Fibroblast of mammary gland (primary cell): ENCODE data around the gene LRRC27.

Source experiments
- DNase-seq: peaks from one replicate; pipeline ENCODE4 v3.0.0-alpha.2; 2010; ENCODE audit warnings: low read depth
- H3K4me3 ChIP-seq: 2 replicates; pipeline ENCODE4 v1.5.1; 2011; ENCODE audit warnings: low read depth, mild to moderate bottlenecking, low read length, moderate library complexity; ENCODE audit not compliant: control insufficient read depth
- TF ChIP-seq, protein P1 (sequence below): conservative IDR thresholded peaks from 2 replicates; pipeline ENCODE4 v1.5.1; 2011; ENCODE audit warnings: low read depth, low read length, inconsistent platforms; ENCODE audit not compliant: control insufficient read depth, insufficient read depth

The LRRC27 gene

DNA sequence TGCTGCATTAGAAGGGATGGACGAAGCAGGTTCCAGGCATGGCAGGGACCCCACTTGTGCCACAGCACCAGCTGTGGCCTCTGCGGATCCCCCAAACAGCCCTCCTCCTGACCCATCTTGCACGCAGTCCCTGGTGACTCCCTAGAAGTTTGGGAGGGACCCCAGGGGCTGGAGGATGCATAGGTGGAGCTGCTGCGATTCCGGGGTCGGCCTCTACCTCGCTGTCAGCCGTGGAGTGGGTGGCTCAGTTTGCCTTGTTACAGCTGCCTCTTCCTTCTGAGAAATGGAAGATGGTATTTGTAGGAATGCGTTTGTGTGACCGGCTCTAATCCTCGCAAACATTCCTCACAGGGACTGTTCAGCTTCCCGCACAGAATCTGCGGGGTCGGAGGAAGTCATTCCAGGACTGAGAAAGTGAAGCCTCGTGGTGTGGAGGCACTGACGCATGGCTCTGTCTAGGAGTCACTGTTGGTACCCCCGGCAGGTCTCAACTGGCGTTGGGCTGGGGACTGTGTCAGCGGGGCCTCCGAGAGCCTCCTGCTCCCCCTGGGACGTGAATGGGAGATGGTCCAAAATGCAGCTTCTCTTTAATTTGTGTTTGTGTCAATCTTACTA is 82.5 kb downstream of the LRRC27 start:
- DNase-seq: no peak
- TF ChIP-seq, protein P1, sequence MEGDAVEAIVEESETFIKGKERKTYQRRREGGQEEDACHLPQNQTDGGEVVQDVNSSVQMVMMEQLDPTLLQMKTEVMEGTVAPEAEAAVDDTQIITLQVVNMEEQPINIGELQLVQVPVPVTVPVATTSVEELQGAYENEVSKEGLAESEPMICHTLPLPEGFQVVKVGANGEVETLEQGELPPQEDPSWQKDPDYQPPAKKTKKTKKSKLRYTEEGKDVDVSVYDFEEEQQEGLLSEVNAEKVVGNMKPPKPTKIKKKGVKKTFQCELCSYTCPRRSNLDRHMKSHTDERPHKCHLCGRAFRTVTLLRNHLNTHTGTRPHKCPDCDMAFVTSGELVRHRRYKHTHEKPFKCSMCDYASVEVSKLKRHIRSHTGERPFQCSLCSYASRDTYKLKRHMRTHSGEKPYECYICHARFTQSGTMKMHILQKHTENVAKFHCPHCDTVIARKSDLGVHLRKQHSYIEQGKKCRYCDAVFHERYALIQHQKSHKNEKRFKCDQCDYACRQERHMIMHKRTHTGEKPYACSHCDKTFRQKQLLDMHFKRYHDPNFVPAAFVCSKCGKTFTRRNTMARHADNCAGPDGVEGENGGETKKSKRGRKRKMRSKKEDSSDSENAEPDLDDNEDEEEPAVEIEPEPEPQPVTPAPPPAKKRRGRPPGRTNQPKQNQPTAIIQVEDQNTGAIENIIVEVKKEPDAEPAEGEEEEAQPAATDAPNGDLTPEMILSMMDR: no peak
- no peak overlapping the region for H3K4me3 ChIP-seq

DNA sequence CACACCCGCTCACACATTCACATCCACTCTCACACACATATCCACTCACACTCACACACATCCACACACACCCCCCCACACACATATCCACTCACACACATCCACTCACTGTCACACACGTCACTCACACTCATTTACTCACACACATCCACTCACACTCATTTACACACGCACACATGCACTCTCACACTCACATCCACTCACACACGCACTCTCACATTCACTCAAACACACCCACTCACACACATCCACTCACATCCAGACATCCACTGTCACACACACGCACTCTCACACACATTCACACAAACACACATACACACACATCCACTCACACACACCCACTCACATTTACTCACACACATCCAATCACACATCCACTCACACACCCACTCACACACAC is 83.3 kb downstream of the LRRC27 start:
- DNase-seq: no peak
- TF ChIP-seq, protein P1: no peak
- no peak overlapping the region for H3K4me3 ChIP-seq

DNA sequence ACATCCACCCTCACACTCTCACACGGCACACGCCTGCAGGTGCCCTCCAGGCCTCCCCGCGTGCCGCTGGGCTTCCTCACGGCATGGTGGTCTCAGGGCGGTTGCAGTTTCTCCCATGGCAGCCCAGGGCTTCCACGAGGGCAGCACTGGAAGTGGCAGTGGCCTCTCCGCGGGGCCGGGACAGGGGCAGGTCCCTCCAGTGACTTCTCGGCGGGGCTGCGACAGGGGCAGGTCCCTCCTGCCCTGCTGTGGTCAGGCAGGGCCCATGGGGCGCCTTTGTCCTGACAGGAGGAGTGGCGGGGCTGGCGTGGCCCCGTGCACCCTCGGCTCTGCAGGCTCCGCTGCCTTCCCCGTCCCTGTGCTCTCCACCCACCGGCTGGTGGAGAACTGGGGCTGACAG is 84.0 kb downstream of the LRRC27 start:
- H3K4me3 ChIP-seq: no peak overlapping the region
- TF ChIP-seq, protein P1: no peak
- no peak for DNase-seq

DNA sequence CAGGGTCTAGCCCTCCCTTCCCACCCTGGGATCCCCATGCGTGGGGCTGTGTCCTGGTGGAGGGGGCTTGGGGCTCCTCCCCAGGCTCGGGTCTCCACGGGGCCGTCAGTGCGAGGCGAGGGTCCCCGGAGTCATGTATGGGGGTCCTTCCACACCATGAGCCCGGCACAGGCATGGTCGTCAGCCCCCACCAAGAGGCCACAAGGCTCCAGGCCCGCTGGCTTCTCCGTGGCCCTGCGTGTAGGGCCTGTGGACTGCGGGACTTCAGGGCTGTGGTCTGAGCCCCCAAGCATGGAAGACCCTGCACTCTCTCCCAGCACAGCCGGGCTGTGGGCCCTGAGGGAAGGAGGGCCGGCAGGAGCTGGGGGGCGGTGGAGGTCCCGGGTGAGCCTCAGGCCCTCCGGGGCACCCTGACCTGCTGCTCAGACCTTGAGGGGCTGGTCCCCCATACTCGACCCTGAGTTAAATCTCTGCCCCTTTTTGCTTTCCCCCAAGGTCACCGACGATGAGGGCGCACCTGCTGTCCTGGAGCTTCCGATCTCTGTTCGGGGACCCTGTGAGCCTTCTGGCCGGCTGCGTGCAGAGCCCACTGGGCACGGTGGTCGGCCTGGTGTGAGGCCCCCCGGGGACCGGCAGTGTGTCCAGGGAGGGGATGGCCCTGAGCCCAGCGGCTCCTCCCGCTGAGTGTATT is 84.7 kb downstream of the LRRC27 start:
- DNase-seq: no peak
- TF ChIP-seq, protein P1: no peak
- no peak overlapping the region for H3K4me3 ChIP-seq

DNA sequence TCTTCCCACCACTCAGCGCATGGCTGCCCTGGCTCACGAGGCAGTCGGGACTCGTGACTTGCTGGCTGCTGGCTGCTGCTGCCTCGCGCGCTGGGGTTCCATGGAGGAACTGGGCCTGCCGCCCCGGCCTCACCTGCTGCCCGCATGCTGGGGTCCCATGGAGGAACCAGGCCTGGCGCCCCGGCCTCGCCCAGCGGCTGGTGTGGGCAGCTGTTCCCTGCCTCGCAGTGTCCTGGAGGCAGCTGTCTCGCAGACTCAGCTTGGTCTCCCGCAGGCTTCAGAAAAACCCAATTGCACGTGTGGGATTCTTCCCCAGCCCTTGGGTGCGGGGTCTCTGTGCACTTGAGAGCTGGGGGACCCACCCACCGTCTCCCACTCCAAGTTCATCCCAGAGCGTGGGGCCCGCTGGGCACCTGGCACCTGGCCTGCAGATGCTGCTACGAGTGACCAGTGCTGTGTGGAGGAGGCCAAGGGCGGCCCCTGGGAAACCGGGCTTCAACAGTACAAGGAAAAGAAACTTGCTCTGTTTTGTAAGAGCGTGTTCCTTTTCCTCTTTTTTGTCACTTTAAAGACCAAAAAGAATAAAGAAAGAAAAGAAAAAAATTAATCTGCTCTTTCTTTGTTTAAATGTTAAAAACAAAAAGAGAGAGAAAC is 85.4 kb downstream of the LRRC27 start:
- TF ChIP-seq, protein P1: no peak
- DNase-seq: no peak
- H3K4me3 ChIP-seq: no peak overlapping the region

DNA sequence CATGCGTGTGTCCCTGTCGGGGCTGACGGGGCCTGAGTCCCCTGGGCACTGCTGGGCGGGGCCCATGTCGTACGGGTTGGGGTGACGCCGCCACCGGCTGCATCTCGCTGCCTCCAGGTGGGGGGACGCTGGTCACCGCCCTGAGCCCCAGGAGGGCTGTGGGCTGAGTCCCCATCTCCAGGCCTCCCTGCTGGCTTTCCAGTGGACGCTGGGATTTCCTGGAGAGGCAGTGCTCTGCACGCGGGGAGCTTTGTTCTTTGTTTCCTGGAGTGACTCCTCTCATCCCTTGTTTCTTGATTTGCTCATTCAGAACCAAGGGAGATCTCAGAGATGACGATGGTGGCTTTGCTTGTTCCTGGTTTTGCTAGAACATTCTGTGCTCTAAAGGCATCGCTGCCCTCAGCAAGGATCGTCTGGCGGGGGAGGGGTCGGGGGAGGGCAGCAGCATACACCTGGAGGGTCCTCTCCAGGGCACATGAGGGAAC is 86.0 kb downstream of the LRRC27 start:
- TF ChIP-seq, protein P1: no peak
- DNase-seq: no peak
- no peak overlapping the region for H3K4me3 ChIP-seq
